ENCODE results near the gene STK4.
A peak's percentile ranks its signal among the peaks of the same experiment; 100 is the strongest.
"Not testable (repeated sequence)": the region's sequence is repeated elsewhere in the genome, so short reads cannot be mapped to it uniquely, and the experiment has no call there.

STK4 gene

GRCh38 chr20:44990425-44990824, 24.1 kb downstream of the STK4 start:
- DNase-seq: peak; percentile 22

- no peak for DNase-seq
These were observed 24.6 kb downstream of the STK4 start for GRCh38 chr20:44990957-44991356.

- DNase-seq: peak; percentile 35
These were observed 27.0 kb downstream of the STK4 start for GRCh38 chr20:44993343-44993742.

- no peak for DNase-seq
These were observed 30.9 kb downstream of the STK4 start for GRCh38 chr20:44997171-44997570.

GRCh38 chr20:44997668-44998067, 31.4 kb downstream of the STK4 start:
- no peak for DNase-seq

GRCh38 chr20:45008521-45009049, 42.3 kb downstream of the STK4 start:
- DNase-seq: no peak

- no peak for DNase-seq
These were observed 44.1 kb downstream of the STK4 start for GRCh38 chr20:45010399-45010828.

- DNase-seq: no peak
These were observed 44.8 kb downstream of the STK4 start for GRCh38 chr20:45011108-45011526.

GRCh38 chr20:45012682-45013302, 46.5 kb downstream of the STK4 start:
- no peak for DNase-seq

GRCh38 chr20:45014131-45014530, 47.8 kb downstream of the STK4 start:
- DNase-seq: not testable (repeated sequence)

- no peak for DNase-seq
These were observed 48.5 kb downstream of the STK4 start for GRCh38 chr20:45014671-45015415.

GRCh38 chr20:45016089-45016671, 49.9 kb downstream of the STK4 start:
- no peak for DNase-seq

- DNase-seq: no peak
These were observed 51.0 kb downstream of the STK4 start for GRCh38 chr20:45017281-45017680.

GRCh38 chr20:45017857-45018256, 51.5 kb downstream of the STK4 start:
- DNase-seq: no peak

- no peak for DNase-seq
These were observed 52.9 kb downstream of the STK4 start for GRCh38 chr20:45019027-45019761.

- no peak for DNase-seq
These were observed 53.4 kb downstream of the STK4 start for GRCh38 chr20:45019762-45020123.

GRCh38 chr20:45020236-45020886, 54.0 kb downstream of the STK4 start:
- DNase-seq: no peak

GRCh38 chr20:45021631-45022030, 55.3 kb downstream of the STK4 start:
- DNase-seq: no peak

- DNase-seq: not testable (repeated sequence)
These were observed 56.8 kb downstream of the STK4 start for GRCh38 chr20:45023140-45023539.

GRCh38 chr20:45028424-45029136, 62.3 kb downstream of the STK4 start:
- no peak for DNase-seq

- no peak for DNase-seq
These were observed 63.6 kb downstream of the STK4 start for GRCh38 chr20:45029884-45030283.

- no peak for DNase-seq
These were observed 66.0 kb downstream of the STK4 start for GRCh38 chr20:45032276-45032675.

Data from GF-D8 (cell line).